OCI-LY7 (cell line): Measurements from ENCODE around the gene IP6K3. TPM values are rescaled to one million over a fixed set of nuclear protein-coding genes. Genes with fewer than 3 reads are reported as not detected.

Experiments used
- BruUV-seq: library from RNA; stranded (reverse); fragments of 400-500 nt; replicated peaks from 2 replicates; lab custom pipeline; 2021; lab: Mats Ljungman, UMichigan
- CTCF ChIA-PET: fragments of 300-600 bp; sonication (Branson Sonifier 250); formaldehyde crosslinking; loops from one replicate; lab custom pipeline; 2022; ENCODE audit warnings: antibody characterized with exemption; ENCODE audit not compliant: unreplicated experiment; lab: Charles Lee
- POLR2A ChIA-PET: fragments of 300-600 bp; sonication (Branson Sonifier 250); formaldehyde crosslinking; loops from one replicate; lab custom pipeline; 2022; ENCODE audit warnings: antibody characterized with exemption; lab: Charles Lee
- DNase-seq: peaks from one replicate; pipeline ENCODE4 v3.0.0-alpha.2; 2015; ENCODE audit warnings: low spot score
- H2AFZ ChIP-seq: fragments of 200-600 bp; sonication (generic), shearing (Covaris generic); 2 replicates; pipeline ENCODE4 v1.6.1; 2014; ENCODE audit warnings: mild to moderate bottlenecking, antibody characterized with exemption, low read length, moderate library complexity
- H3K27ac ChIP-seq: fragments of 200-600 bp; sonication (generic); 2 replicates; pipeline ENCODE4 v1.5.1; 2014; ENCODE audit warnings: mixed run types, low read depth, mild to moderate bottlenecking, moderate library complexity, low read length, inconsistent platforms; ENCODE audit not compliant: poor library complexity, severe bottlenecking
- H3K36me3 ChIP-seq: fragments of 200-600 bp; sonication (generic); 2 replicates; pipeline ENCODE4 v1.6.1; 2014; ENCODE audit warnings: mild to moderate bottlenecking, antibody characterized with exemption, low read length, moderate library complexity, mixed read lengths; ENCODE audit not compliant: insufficient read depth
- H3K4me1 ChIP-seq: fragments of 200-600 bp; sonication (generic); 2 replicates; pipeline ENCODE4 v1.5.1; 2014; ENCODE audit warnings: mild to moderate bottlenecking, low read length; ENCODE audit not compliant: insufficient read depth, poor library complexity, severe bottlenecking
- H3K4me2 ChIP-seq: fragments of 200-600 bp; sonication (generic); 2 replicates; pipeline ENCODE4 v1.6.1; 2014; ENCODE audit warnings: mild to moderate bottlenecking, low read length
- H3K4me3 ChIP-seq: fragments of 200-600 bp; sonication (generic); 2 replicates; pipeline ENCODE4 v1.5.1; 2014; ENCODE audit warnings: mild to moderate bottlenecking, low read depth, low read length; ENCODE audit not compliant: poor library complexity, severe bottlenecking
- H3K79me2 ChIP-seq: fragments of 200-600 bp; sonication (generic); 2 replicates; pipeline ENCODE4 v1.6.1; 2016; ENCODE audit warnings: low read depth, mild to moderate bottlenecking, low read length, moderate library complexity, mixed read lengths; ENCODE audit not compliant: insufficient read depth
- H3K9me2 ChIP-seq: fragments of 200-600 bp; sonication (generic); 2 replicates; pipeline ENCODE4 v1.6.1; 2016; ENCODE audit warnings: mild to moderate bottlenecking, low read length, mixed read lengths; ENCODE audit not compliant: insufficient read depth
- H3K9me3 ChIP-seq: fragments of 200-600 bp; sonication (generic); 2 replicates; pipeline ENCODE4 v1.6.1; 2014; ENCODE audit warnings: mild to moderate bottlenecking, mixed run types, low read length, mixed read lengths
- H4K20me1 ChIP-seq: fragments of 200-600 bp; sonication (generic); 2 replicates; pipeline ENCODE4 v1.6.1; 2014; ENCODE audit warnings: mild to moderate bottlenecking, antibody characterized with exemption, low read length, moderate library complexity, mixed read lengths; ENCODE audit not compliant: insufficient read depth
- CTCF ChIP-seq: fragments of 200-600 bp; sonication (generic); conservative IDR thresholded peaks from 2 replicates; pipeline ENCODE4 v1.5.1; 2014; ENCODE audit warnings: mild to moderate bottlenecking, antibody characterized with exemption, low read length, moderate library complexity, mixed read lengths
- EZH2phosphoT487 ChIP-seq: fragments of 200-600 bp; sonication (generic); IDR thresholded peaks from 2 replicates; pipeline ENCODE4 v1.6.1; 2018; ENCODE audit warnings: low read depth, borderline replicate concordance, mild to moderate bottlenecking, mixed run types, antibody characterized with exemption, low read length, moderate library complexity, mixed read lengths
- intact Hi-C: fragments of 100-400 bp; cut with micrococcal nuclease; formaldehyde crosslinking; loops from one replicate; pipeline ENCODE4 v1.10.0; 2022; ENCODE audit not compliant: unreplicated experiment
- total RNA-seq, 2 experiments: library from RNA; depleted of rRNA in 1 of 2; stranded (reverse); fragments of >200 nt in 1 of 2; shearing (Covaris generic) in 1 of 2; gene quantifications; 2 replicates each; pipeline ENCODE4 v1.2.3, GENCODE V29; 2014 to 2022

IP6K3 gene
- total RNA-seq, 2 experiments from 2014 or later = not detected

DNA sequence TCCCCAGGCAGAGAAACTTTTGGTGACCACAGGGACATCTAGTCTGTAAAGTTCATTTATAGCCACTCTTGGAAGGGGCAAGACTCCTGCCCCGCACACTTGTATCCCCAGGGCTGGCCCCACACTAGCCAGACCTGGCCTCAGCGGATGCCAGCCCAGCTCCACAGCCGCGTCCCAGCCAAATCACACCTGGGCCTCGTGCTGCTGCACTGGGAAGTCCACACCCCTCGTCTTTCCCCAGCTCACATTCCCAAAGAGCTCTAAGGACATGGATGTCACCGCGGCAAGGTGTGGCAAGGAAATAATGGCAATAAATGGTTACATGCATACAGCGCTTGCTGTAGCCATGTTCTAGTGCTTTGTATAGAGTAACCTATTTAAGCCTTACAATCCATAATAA, 8.6 kb downstream of the IP6K3 start:
- Histone ChIP-seq H3K27ac (no peak overlapping the region), H4K20me1 (no peaks in the 10 kb centered on the region), H2AFZ (no peak overlapping the region), H3K36me3 (no peaks in the 10 kb centered on the region), H3K4me1 (no peaks in the 10 kb centered on the region), H3K9me2 (no peaks in the 10 kb centered on the region), H3K9me3 (no peaks in the 10 kb centered on the region), H3K4me2 (no peak overlapping the region), H3K79me2 (no peaks in the 10 kb centered on the region), H3K4me3 (no peak overlapping the region)
- intact Hi-C loops = no loop called here
- ChIA-PET CTCF (no interaction called here), POLR2A (no interaction called here)
- no TSS peak for BruUV-seq
- TF ChIP-seq EZH2phosphoT487 = no peak
- TF ChIP-seq CTCF = no peak
- no peak for DNase-seq

DNA sequence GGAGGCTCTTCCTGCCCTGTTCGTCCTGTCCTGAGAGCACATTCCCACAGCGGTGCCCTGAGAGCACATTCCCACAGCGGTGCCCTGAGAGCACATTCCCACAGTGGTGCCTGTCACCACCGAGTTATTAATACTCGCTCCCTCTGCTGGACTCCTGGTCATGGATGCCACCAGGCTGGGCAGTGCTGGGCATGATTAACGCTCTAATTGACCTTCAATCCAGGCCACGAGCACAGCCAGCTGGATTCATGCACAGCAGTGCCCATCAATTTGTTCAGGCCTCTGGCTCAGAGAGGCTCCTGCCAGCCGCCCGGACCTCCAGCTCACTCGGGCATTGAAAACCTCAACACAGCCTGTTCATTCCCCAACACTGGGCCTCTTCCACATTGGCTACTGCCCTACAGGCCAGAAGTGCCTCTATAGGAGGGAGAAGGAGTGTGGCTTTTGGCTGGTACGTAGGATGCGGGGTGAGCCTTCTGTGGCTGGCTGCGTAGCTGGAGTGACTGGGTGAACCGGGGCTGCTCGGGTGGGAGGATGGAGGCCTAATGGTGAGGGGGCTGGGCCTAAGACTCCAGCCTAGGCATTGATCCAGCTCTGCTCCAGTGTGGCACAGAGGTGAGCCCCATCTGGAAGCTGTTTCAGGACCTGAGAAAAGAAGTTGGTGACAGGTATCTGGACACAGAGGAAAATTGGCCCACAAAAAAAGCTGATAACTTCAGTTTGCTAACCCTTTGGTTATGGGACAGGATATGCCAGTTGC, 9.3 kb downstream of the IP6K3 start:
- POLR2A ChIA-PET = no interaction called here
- CTCF ChIA-PET = no interaction called here
- Histone ChIP-seq H3K4me3 (no peak overlapping the region), H4K20me1 (no peaks in the 10 kb centered on the region), H3K9me2 (no peaks in the 10 kb centered on the region), H3K9me3 (no peaks in the 10 kb centered on the region), H3K4me2 (no peak overlapping the region), H3K27ac (no peak overlapping the region), H3K79me2 (no peaks in the 10 kb centered on the region), H3K36me3 (no peaks in the 10 kb centered on the region), H2AFZ (no peak overlapping the region), H3K4me1 (no peaks in the 10 kb centered on the region)
- TF ChIP-seq EZH2phosphoT487 = no peak
- no peak for TF ChIP-seq CTCF
- BruUV-seq = no TSS peak
- intact Hi-C loops = no loop called here
- DNase-seq = no peak

- Histone ChIP-seq H2AFZ (no peak overlapping the region), H3K4me1 (no peaks in the 10 kb centered on the region), H4K20me1 (no peaks in the 10 kb centered on the region), H3K9me3 (no peaks in the 10 kb centered on the region), H3K36me3 (no peaks in the 10 kb centered on the region), H3K4me3 (no peak overlapping the region), H3K79me2 (no peaks in the 10 kb centered on the region), H3K9me2 (no peaks in the 10 kb centered on the region), H3K4me2 (no peak overlapping the region), H3K27ac (no peak overlapping the region)
- CTCF ChIA-PET = interaction anchor here (1.0 kb wide), 1 partner anchor 9 kb away, joined by 4 read pairs; no protein-coding TSS in a partner anchor
- no TSS peak for BruUV-seq
- POLR2A ChIA-PET = no interaction called here
- intact Hi-C loops = no loop called here
- no peak for TF ChIP-seq CTCF
- no peak for TF ChIP-seq EZH2phosphoT487
- no peak for DNase-seq
These were observed 11.5 kb downstream of the IP6K3 start for GRCh38 chr6:33735216-33735615.
